ENCODE results near the gene NUTM2F.
"Not testable (repeated sequence)": the region's sequence is repeated elsewhere in the genome, so short reads cannot be mapped to it uniquely, and the experiment has no call there.

NUTM2F gene

DNA sequence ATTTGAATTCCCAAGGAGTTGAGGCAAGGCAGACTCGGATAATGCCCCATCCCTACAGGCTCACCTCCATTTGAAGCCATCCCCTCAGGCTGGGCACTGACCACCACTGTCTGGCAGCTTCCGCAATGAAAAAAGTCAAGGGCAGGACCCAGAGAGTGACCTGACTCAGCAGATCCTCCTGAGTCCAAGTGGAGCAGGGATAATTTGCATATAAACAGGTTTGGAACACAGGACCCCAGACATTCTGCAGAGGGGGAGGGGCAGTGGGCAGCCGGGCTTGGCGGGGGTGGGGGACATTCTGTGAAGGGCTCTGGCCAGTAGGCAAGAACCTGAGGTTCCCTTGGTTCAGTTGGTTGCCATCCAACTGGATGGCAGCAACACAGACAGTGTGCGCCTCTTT, at the start of gene NUTM2F:
NUTM2F (minus strand) TSS at position 101 of the 400 bp plus-strand sequence; CDS start at position 80, 21 bp downstream.
- in situ Hi-C loops (cut with MboI; ENCODE audit: low sequenced_read_pairs) = not testable (repeated sequence)

DNA sequence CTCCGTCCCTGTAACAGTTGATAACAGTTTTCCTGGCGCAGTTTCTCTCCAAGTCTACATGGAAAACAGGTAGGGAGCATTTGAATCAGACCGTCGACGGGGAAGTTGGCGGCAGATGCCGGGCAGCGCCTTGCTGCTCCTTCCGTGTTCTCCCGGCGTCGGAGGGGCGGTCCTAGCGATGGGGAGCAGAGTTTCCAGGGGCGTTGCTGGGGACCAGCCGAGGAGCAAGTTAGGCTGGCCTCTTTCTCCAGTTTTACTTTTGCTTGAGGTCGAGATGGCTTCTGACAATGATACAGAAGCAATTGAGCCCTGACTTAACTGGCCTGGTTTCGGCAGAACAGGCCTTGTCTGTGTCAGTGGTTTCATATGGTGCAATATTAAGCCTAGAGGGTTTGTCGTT, 46.8 kb upstream of the NUTM2F start:
- in situ Hi-C loops (cut with MboI; ENCODE audit: low sequenced_read_pairs) = not testable (repeated sequence)

GRCh38 chr9:94374176-94375056, 46.0 kb upstream of the NUTM2F start:
- in situ Hi-C loops (cut with MboI; ENCODE audit: low sequenced_read_pairs) = not testable (repeated sequence)

DNA sequence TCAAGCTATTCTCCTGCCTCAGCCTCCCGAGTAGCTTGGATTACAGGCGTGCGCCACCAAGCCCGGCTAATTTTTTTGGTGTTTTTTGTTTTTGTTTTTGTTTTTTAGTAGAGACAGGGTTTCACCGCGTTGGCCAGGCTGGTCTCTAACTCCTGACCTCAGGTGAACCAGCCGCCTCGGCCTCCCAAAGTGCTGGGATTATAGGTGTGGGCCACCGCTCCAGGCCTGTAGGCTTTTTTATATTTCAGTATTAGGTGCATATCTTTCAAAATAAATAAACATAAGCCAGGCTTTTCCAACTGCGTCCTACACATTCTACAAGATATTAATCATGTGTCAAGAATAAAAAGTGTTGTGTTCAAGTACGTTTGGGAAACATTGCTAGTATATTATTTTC, 45.3 kb upstream of the NUTM2F start:
- in situ Hi-C loops (cut with MboI; ENCODE audit: low sequenced_read_pairs) = not testable (repeated sequence)

DNA sequence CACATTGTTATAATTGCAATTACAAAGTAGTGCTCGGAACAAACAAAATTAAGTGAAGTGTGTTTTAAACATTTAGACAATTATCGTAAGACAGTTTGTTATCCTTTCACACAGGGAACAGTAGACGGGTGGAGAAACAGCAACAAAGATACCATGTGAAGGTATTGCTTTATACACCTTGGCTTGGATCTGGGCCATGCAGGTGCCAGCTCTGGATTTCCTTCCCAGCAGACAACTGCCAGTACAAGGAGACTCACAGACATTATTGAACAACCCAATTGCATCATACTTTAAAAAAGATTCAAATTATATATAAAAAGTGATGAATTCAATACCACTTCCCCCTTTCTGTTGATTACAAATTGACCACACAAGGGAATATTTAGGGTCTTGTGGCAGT, 41.8 kb upstream of the NUTM2F start:
- in situ Hi-C loops (cut with MboI; ENCODE audit: low sequenced_read_pairs) = not testable (repeated sequence)

DNA sequence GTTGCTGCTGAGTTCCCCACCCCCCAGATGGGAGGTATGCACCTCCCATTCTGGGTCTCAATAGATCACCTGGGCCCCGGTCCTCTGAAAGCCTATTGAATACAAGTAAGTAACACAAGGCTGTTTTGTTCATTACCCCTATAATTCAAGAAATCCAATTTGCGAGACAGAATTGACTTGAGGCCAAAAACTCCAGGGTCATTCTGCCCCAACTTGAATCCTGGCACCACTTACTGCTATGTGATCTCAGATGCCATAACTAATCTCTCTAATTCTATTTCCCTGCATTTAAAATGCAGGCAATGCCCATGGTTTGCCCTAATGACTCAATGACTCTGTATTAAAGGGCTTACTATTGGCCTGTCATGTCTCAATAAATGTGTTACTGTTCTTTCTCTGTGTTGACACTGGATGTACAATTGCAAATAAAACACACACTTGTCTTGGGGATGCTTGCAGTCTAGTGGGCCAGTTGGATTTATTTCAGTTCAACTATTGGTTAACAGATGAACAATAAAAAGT, 35.7 kb upstream of the NUTM2F start:
- in situ Hi-C loops (cut with MboI; ENCODE audit: low sequenced_read_pairs) = not testable (repeated sequence)

DNA sequence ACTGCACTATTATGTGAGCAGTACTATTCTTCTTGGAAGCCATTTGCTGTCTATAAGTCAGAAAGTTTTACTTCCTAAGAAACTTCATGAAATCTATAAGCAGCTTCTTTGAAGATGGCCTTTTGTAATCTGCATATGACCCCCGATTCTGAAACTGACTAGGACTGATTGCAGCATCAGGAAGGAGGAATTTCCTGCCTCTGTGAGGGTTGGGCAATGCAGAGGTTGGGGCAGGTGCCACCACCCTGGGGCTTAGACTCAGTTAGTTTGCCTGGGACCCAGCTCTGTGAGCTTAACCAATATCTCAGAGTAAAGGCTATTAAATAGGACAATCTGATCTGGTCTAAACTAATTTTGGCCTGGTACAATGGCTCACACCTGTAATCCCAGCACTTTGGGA, 28.7 kb upstream of the NUTM2F start:
- in situ Hi-C loops (cut with MboI; ENCODE audit: low sequenced_read_pairs) = not testable (repeated sequence)

GRCh38 chr9:94351901-94352723, 23.7 kb upstream of the NUTM2F start:
- in situ Hi-C loops (cut with MboI; ENCODE audit: low sequenced_read_pairs) = not testable (repeated sequence)

GRCh38 chr9:94348754-94349153, 20.3 kb upstream of the NUTM2F start:
- in situ Hi-C loops (cut with MboI; ENCODE audit: low sequenced_read_pairs) = not testable (repeated sequence)

- in situ Hi-C loops (cut with MboI; ENCODE audit: low sequenced_read_pairs) = not testable (repeated sequence)
Observed at GRCh38 chr9:94347451-94347850, 19.0 kb upstream of the NUTM2F start.

DNA sequence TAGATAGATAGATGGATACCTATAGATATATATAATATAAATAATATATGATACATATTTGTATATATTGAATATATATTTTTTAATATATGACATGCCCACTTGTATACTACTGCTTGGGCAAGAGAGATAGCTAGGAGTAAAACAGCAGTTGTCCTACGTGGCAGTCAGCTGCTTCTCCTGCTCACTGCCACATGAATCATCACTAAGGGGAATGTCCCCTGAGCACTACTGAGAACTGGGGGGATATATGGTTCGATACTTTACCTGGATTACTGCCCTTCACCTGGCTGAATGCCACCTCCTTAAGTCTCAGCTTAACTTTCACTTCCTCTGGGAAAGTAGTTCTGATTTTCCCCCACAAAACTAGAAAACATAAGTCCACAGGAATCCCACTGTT, 13.3 kb upstream of the NUTM2F start:
- in situ Hi-C loops (cut with MboI; ENCODE audit: low sequenced_read_pairs) = not testable (repeated sequence)

GRCh38 chr9:94340750-94341149, 12.3 kb upstream of the NUTM2F start:
- in situ Hi-C loops (cut with MboI; ENCODE audit: low sequenced_read_pairs) = not testable (repeated sequence)

DNA sequence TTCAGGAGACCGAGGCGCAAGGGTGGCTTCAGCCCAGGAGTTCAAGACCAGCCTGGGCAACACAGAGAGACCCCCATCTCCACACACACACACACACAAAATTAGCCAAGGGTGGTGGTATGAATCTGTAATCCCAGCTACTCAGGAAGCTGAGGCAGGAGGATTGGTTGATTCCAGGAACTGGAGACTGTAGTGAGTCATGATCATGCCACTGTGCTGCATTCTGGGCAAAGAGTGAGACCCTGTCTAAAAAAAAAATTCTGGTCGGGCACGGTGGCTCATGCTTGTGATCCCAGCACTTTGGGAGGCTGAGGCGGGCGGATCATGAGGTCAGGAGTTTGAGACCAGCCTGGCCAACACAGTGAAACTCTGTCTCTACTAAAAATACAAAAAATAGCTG, 11.2 kb upstream of the NUTM2F start:
- in situ Hi-C loops (cut with MboI; ENCODE audit: low sequenced_read_pairs) = not testable (repeated sequence)

DNA sequence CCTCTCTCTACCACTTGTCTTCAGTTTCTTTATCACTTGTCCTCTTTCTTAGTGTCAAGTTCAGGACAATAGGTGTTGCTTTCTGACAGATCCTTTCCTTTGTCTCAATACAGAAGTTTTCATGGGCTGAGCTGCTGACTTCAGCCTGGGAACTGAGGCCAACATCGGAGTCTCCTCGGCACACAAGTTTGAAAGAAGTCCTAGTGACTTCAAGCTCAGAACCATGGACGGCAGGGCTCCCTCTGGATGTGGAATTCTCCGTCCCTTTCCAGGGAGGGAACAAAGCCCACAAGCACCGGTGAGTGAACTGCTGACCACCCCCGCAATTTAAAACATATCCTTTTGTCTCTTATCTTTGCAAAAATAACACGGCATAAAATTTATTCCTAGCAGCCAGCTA, 10.3 kb upstream of the NUTM2F start:
- in situ Hi-C loops (cut with MboI; ENCODE audit: low sequenced_read_pairs) = not testable (repeated sequence)

DNA sequence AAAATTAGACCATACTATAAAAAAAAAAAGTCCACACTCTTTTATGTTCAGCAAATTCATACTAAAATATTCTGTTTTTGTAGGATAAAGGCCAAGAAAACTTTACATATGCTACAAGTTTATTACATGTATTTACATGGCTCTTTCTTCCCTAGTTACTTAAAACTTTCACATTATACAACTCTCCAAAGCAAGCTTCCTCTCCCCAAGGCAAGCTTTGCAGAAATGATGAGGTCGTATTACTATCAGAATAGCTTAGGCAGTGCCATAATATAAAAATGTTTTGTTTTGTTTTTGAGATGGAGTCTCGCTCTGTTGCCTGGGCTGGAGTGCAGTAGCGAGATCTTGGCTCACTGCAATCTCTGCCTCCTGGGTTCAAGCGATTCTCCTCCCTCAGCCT, 8.0 kb upstream of the NUTM2F start:
- in situ Hi-C loops (cut with MboI; ENCODE audit: low sequenced_read_pairs) = not testable (repeated sequence)

GRCh38 chr9:94325583-94325982, 2.9 kb downstream of the NUTM2F start:
- in situ Hi-C loops (cut with MboI; ENCODE audit: low sequenced_read_pairs) = not testable (repeated sequence)

- in situ Hi-C loops (cut with MboI; ENCODE audit: low sequenced_read_pairs) = not testable (repeated sequence)
Observed at GRCh38 chr9:94323153-94323798, 5.2 kb downstream of the NUTM2F start.

GRCh38 chr9:94322342-94322940, 6.0 kb downstream of the NUTM2F start:
- in situ Hi-C loops (cut with MboI; ENCODE audit: low sequenced_read_pairs) = not testable (repeated sequence)

GRCh38 chr9:94317949-94318657, 10.3 kb downstream of the NUTM2F start:
- in situ Hi-C loops (cut with MboI; ENCODE audit: low sequenced_read_pairs) = not testable (repeated sequence)

DNA sequence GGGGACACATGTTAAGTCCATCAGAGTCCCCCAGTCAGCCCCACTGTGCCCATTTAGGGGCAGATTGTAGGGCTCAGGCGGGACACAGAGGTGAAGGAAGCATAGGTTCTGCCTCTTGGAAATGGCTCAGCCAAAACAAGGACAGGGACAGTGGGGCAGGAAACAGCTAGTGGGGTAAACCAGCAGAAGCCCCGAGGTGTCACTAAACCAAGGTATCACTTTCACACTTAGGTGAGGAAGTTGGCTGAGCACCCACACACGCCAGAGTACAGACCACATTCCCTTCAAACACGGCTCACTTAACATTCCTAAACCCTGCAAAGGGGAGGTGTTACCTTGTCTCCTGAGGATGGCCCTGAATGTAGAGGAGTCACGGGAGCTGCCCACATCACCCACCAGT, 12.2 kb downstream of the NUTM2F start:
- in situ Hi-C loops (cut with MboI; ENCODE audit: low sequenced_read_pairs) = not testable (repeated sequence)
